ENCODE data around the gene KCNJ6. TPM values are rescaled to one million over a fixed set of nuclear protein-coding genes. Genes with fewer than 3 reads are reported as not detected.

Gene KCNJ6
- total and polyA plus RNA-seq, 2 of the 8 experiments (the other 6 are each of a cell fraction or from before 2014, with no cell fraction given) = 0.51 to 1.2 TPM

DNA sequence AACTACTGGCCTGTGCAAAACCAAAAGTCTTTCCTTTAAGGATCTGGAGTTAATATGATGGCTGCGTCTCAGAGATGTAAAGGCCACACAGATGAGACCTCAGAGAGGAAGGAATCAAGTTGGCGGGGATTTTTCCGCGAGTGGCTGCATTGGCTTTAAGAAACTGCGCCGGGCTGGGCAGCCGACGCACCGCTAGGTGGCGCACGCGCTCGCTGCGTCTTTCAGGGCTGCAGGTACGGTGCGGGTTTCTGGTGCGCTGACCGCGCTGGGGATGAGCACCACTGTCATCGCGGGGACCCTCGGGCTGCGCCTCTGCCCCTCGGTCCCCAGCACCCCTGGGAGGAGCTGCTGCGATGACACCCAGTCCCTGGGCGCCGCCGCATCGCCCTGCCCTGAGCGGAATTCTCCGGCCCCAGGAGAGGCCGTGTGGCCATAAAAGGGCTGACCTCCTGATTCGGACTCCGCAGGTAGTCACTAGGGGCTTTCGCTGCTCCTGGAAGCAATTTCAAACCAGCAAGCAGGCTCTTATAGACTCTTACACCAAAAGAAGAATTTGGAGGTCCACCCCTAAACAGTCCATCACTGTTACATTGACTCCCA is 241.0 kb downstream of the KCNJ6 start (continued):
- TF ChIP-seq HDAC6 (IDR thresholded peaks at IDR 0.05; ENCODE audit: low read depth, low read length) (no peak), POLR2A (IDR thresholded peaks at IDR 0.05; ENCODE audit: control extremely low read depth in 1 of 2, low read depth in 2 of 2, low read length in 2 of 2) (no peak), SIRT6 (IDR thresholded peaks at IDR 0.05; ENCODE audit: low read length) (no peak), RAD21 (IDR thresholded peaks at IDR 0.05 in 1 of 2, conservative IDR thresholded peaks at IDR 0.05 in 1 of 2; ENCODE audit: low read depth in 2 of 2, low read length in 2 of 2) (peak; percentile 71 to 76), TAF7 (optimal IDR thresholded peaks at IDR 0.05; ENCODE audit: borderline replicate concordance, low read depth, low read length) (peak; percentile 21), TBP (IDR thresholded peaks at IDR 0.05; ENCODE audit: low read depth, low read length) (0 out of 2 replicates have a peak, but pooled peaks have one; percentile 26), ASH2L (IDR thresholded peaks at IDR 0.05; ENCODE audit: low read length) (peak; percentile 41), TAF1 (IDR thresholded peaks at IDR 0.05; ENCODE audit: low read depth, low read length) (no peak), EGR1 (IDR thresholded peaks at IDR 0.05; ENCODE audit: borderline replicate concordance, low read depth, low read length) (no peak), TEAD4 (IDR thresholded peaks at IDR 0.05; ENCODE audit: low read depth, low read length) (no peak), GTF2F1 (IDR thresholded peaks at IDR 0.05; ENCODE audit: borderline replicate concordance, low read depth, low read length) (no peak), TCF12 (IDR thresholded peaks at IDR 0.05; ENCODE audit: low read depth, low read length) (no peak), NRF1 (IDR thresholded peaks at IDR 0.05; ENCODE audit: low read depth, low read length) (no peak), SP1 (IDR thresholded peaks at IDR 0.05; ENCODE audit: low read depth, low read length) (no peak), GABPA (IDR thresholded peaks at IDR 0.05; ENCODE audit: borderline replicate concordance, insufficient read depth, low read length) (peak; percentile 68; the same call in 1 of the 2 replicates), CHD2 (IDR thresholded peaks at IDR 0.05; ENCODE audit: low read length) (no peak), SRF (IDR thresholded peaks at IDR 0.05; ENCODE audit: low read depth, low read length) (peak; percentile 15; the same call in 1 of the 2 replicates), POLR2AphosphoS5 (IDR thresholded peaks at IDR 0.05; ENCODE audit: low read depth, low read length) (no peak)
- TF ChIP-seq, protein P1, sequence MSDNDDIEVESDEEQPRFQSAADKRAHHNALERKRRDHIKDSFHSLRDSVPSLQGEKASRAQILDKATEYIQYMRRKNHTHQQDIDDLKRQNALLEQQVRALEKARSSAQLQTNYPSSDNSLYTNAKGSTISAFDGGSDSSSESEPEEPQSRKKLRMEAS (IDR thresholded peaks at IDR 0.05) = 0 out of 2 replicates have a peak, but pooled peaks have one; percentile 18
- TF ChIP-seq, protein P2, sequence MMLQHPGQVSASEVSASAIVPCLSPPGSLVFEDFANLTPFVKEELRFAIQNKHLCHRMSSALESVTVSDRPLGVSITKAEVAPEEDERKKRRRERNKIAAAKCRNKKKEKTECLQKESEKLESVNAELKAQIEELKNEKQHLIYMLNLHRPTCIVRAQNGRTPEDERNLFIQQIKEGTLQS (IDR thresholded peaks at IDR 0.05; ENCODE audit: insufficient read depth, low read depth, low read length) = no peak
- TF ChIP-seq, protein P3, sequence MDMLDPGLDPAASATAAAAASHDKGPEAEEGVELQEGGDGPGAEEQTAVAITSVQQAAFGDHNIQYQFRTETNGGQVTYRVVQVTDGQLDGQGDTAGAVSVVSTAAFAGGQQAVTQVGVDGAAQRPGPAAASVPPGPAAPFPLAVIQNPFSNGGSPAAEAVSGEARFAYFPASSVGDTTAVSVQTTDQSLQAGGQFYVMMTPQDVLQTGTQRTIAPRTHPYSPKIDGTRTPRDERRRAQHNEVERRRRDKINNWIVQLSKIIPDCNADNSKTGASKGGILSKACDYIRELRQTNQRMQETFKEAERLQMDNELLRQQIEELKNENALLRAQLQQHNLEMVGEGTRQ (IDR thresholded peaks at IDR 0.05; ENCODE audit: low read length) = no peak
